SK-N-MC (cell line): ENCODE measurements around the gene ITGA2B.

Source experiments
- EZH2 ChIP-seq: fragments of 200-600 bp; sonication (generic); IDR thresholded peaks from one replicate; pipeline ENCODE4 v1.6.1; 2017; ENCODE audit warnings: antibody characterized with exemption
- FOXP2 ChIP-seq: optimal IDR thresholded peaks from 2 replicates; pipeline ENCODE3; 2011; ENCODE audit warnings: mild to moderate bottlenecking, moderate library complexity; ENCODE audit not compliant: insufficient read depth; ENCODE audit errors: extremely low read length, control extremely low read depth
- POLR2AphosphoS5 ChIP-seq: IDR thresholded peaks from 2 replicates; pipeline ENCODE4 v1.6.1; 2012; ENCODE audit warnings: mild to moderate bottlenecking, low read depth, low read length, borderline replicate concordance

- no peak for TF ChIP-seq EZH2
- peak; percentile 76 for TF ChIP-seq POLR2AphosphoS5
- no peak for TF ChIP-seq FOXP2
These were observed 44.5 kb downstream of the ITGA2B start, which contains the start of gene GRN for GRCh38 chr17:44344939-44345453.
